ENCODE data around the gene RHNO1.
"Not testable (repeated sequence)": the region's sequence is repeated elsewhere in the genome, so short reads cannot be mapped to it uniquely, and the experiment has no call there.

Gene RHNO1

DNA sequence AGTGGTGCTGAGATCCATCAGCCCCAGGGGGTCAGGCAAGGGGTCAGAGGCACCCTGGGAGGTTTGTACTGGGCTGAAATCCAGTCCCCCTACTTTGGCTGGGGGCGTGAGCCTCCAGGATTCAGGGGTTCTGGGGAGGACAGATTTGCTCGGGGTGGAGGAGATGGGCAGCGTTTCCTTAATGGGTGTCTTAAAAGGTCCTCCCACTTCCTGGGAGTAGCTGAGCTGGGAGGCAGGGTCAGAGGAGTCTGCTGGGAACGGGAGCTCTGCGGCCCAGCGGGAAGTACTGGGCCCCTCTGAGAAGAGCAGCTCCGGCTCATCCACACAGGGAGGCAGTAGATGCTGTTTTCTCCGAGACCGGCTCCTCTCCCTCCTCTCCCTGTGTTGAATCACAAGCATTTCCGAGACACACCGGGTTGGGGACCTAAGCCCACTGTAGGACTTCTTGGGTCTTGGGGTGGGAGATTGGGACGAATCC lies 18.0 kb upstream of the RHNO1 start:
- H3K9ac ChIP-seq (ENCODE audit: low read length in 2 of 2) = no peak overlapping the region
- H3K9me3 ChIP-seq (ENCODE audit: control insufficient read depth in 2 of 2, low read length in 2 of 2) = no peaks in the 10 kb centered on the region
- H3K27me3 ChIP-seq (ENCODE audit: control insufficient read depth in 1 of 2, insufficient read depth in 2 of 2, low read length in 2 of 2) = no peaks in the 10 kb centered on the region
- H3K36me3 ChIP-seq (ENCODE audit: control insufficient read depth in 2 of 2, insufficient read depth in 2 of 2, low read length in 2 of 2) = peaks cover 0 to 2% of the 10 kb centered on the region in 2 donors
- H3K27ac ChIP-seq (ENCODE audit: low read length) = no peak overlapping the region
- H3K4me1 ChIP-seq (ENCODE audit: control insufficient read depth, insufficient read depth, low read length) = no peaks in the 10 kb centered on the region
- no peak overlapping the region for H3K4me3 ChIP-seq (ENCODE audit: low read length in 2 of 2)

GRCh38 chr12:2860170-2860569 lies 16.9 kb upstream of the RHNO1 start:
- peaks cover 0 to 2% of the 10 kb centered on the region in 2 donors for H3K36me3 ChIP-seq (ENCODE audit: control insufficient read depth in 2 of 2, insufficient read depth in 2 of 2, low read length in 2 of 2)
- H3K9me3 ChIP-seq (ENCODE audit: control insufficient read depth in 2 of 2, low read length in 2 of 2) = no peaks in the 10 kb centered on the region
- H3K27me3 ChIP-seq (ENCODE audit: control insufficient read depth in 1 of 2, insufficient read depth in 2 of 2, low read length in 2 of 2) = no peaks in the 10 kb centered on the region
- H3K9ac ChIP-seq (ENCODE audit: low read length in 2 of 2) = no peak overlapping the region
- H3K27ac ChIP-seq (ENCODE audit: low read length) = no peak overlapping the region
- H3K4me1 ChIP-seq (ENCODE audit: control insufficient read depth, insufficient read depth, low read length) = no peaks in the 10 kb centered on the region
- no peak overlapping the region for H3K4me3 ChIP-seq (ENCODE audit: low read length in 2 of 2)

DNA sequence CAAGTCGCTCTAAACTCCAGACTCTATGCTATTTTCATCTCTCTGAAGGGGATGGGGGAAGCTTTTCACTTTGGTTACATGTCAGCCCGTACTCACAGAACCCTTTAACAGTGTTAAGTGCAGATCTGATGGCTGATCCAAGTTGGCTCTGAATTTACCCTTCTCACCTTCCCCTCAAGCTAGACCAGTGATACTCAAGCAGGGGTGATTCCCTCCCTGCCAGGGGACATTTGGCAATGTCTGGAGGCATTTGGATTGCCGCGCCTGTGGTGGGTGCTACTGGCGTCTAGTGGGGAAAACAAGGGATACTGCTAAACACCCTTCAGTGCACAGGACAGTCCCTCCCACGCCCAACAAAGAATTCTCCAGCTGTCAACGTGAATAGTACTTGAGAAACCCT lies 14.1 kb upstream of the RHNO1 start:
- H3K9me3 ChIP-seq (ENCODE audit: control insufficient read depth in 2 of 2, low read length in 2 of 2) = no peaks in the 10 kb centered on the region
- no peak overlapping the region for H3K4me3 ChIP-seq (ENCODE audit: low read length in 2 of 2)
- H3K27ac ChIP-seq (ENCODE audit: low read length) = no peak overlapping the region
- H3K9ac ChIP-seq (ENCODE audit: low read length in 2 of 2) = no peak overlapping the region
- no peaks in the 10 kb centered on the region for H3K4me1 ChIP-seq (ENCODE audit: control insufficient read depth, insufficient read depth, low read length)
- H3K27me3 ChIP-seq (ENCODE audit: control insufficient read depth in 1 of 2, insufficient read depth in 2 of 2, low read length in 2 of 2) = no peaks in the 10 kb centered on the region
- H3K36me3 ChIP-seq (ENCODE audit: control insufficient read depth in 2 of 2, insufficient read depth in 2 of 2, low read length in 2 of 2) = peaks cover 0 to 2% of the 10 kb centered on the region in 2 donors

DNA sequence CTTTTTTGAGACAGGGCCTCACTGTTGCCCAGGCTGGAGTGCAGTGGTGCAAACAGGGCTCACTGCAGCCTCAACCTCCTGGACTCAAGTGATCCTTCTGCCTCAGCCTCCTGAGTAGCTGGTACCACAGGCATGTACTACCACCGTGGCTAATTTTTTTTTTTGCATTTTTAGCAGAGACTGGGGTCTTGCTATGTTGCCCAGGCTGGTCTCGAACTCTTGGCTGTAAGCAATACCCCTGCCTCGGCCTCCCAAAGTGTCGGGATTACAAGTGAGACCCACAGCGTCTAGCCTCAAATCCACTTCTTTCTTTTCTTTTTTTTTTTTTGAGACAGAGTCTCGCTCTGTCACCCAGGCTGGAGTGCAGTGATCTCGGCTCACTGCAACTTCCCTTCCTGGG lies 13.6 kb upstream of the RHNO1 start:
- H3K27me3 ChIP-seq (ENCODE audit: control insufficient read depth in 1 of 2, insufficient read depth in 2 of 2, low read length in 2 of 2); H3K36me3 ChIP-seq (ENCODE audit: control insufficient read depth in 2 of 2, insufficient read depth in 2 of 2, low read length in 2 of 2); H3K27ac ChIP-seq (ENCODE audit: low read length); H3K4me3 ChIP-seq (ENCODE audit: low read length in 2 of 2); H3K9ac ChIP-seq (ENCODE audit: low read length in 2 of 2); H3K4me1 ChIP-seq (ENCODE audit: control insufficient read depth, insufficient read depth, low read length); H3K9me3 ChIP-seq (ENCODE audit: control insufficient read depth in 2 of 2, low read length in 2 of 2): not testable (repeated sequence)

DNA sequence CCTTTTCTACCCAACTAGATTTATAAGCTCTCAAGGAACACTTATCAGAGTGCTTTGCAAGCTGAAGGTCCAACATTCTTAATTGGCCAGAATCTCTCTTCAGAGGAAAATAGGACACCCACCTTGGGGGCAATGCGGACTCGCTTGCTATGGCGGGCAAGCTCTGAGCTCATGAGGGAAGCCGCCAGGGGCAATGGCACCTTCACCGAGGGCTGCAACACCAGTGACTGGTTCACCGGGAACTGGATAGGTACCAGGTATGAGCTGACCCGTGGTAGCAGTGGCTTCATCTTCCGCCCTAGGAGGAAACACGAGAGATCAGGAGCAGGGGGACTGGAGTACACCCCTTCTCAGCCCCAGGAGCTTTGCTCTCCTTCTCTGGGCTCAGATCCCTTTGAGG lies 12.8 kb upstream of the RHNO1 start:
- H3K36me3 ChIP-seq (ENCODE audit: control insufficient read depth in 2 of 2, insufficient read depth in 2 of 2, low read length in 2 of 2) = peaks cover 0 to 2% of the 10 kb centered on the region in 2 donors
- H3K4me3 ChIP-seq (ENCODE audit: low read length in 2 of 2) = no peak overlapping the region
- no peak overlapping the region for H3K9ac ChIP-seq (ENCODE audit: low read length in 2 of 2)
- H3K4me1 ChIP-seq (ENCODE audit: control insufficient read depth, insufficient read depth, low read length) = no peaks in the 10 kb centered on the region
- H3K9me3 ChIP-seq (ENCODE audit: control insufficient read depth in 2 of 2, low read length in 2 of 2) = no peaks in the 10 kb centered on the region
- H3K27me3 ChIP-seq (ENCODE audit: control insufficient read depth in 1 of 2, insufficient read depth in 2 of 2, low read length in 2 of 2) = no peaks in the 10 kb centered on the region
- H3K27ac ChIP-seq (ENCODE audit: low read length) = no peak overlapping the region

GRCh38 chr12:2868986-2869632 lies 7.9 kb upstream of the RHNO1 start:
- H3K27ac ChIP-seq (ENCODE audit: low read length); H3K36me3 ChIP-seq (ENCODE audit: control insufficient read depth in 2 of 2, insufficient read depth in 2 of 2, low read length in 2 of 2): not testable (repeated sequence)

GRCh38 chr12:2876431-2877046 lies 484 bp upstream of the RHNO1 start:
- Histone ChIP-seq H3K4me1 (ENCODE audit: control insufficient read depth, insufficient read depth, low read length) (peaks cover 19% of the 10 kb centered on the region), H3K9me3 (ENCODE audit: control insufficient read depth in 2 of 2, low read length in 2 of 2) (no peaks in the 10 kb centered on the region), H3K36me3 (ENCODE audit: control insufficient read depth in 2 of 2, insufficient read depth in 2 of 2, low read length in 2 of 2) (no peaks in the 10 kb centered on the region), H3K4me3 (ENCODE audit: low read length in 2 of 2) (peak overlapping the region; percentile 92 to 94), H3K27me3 (ENCODE audit: control insufficient read depth in 1 of 2, insufficient read depth in 2 of 2, low read length in 2 of 2) (no peaks in the 10 kb centered on the region), H3K9ac (ENCODE audit: low read length in 2 of 2) (peak overlapping the region in 1 of 2 donors; percentile 38), H3K27ac (ENCODE audit: low read length) (no peak overlapping the region)

More at GRCh38 chr12:2868986-2869632, 7.9 kb upstream of the RHNO1 start:
- H3K4me3 ChIP-seq (ENCODE audit: low read length in 2 of 2); H3K9ac ChIP-seq (ENCODE audit: low read length in 2 of 2); H3K9me3 ChIP-seq (ENCODE audit: control insufficient read depth in 2 of 2, low read length in 2 of 2); H3K27me3 ChIP-seq (ENCODE audit: control insufficient read depth in 1 of 2, insufficient read depth in 2 of 2, low read length in 2 of 2); H3K4me1 ChIP-seq (ENCODE audit: control insufficient read depth, insufficient read depth, low read length): not testable (repeated sequence)

DNA sequence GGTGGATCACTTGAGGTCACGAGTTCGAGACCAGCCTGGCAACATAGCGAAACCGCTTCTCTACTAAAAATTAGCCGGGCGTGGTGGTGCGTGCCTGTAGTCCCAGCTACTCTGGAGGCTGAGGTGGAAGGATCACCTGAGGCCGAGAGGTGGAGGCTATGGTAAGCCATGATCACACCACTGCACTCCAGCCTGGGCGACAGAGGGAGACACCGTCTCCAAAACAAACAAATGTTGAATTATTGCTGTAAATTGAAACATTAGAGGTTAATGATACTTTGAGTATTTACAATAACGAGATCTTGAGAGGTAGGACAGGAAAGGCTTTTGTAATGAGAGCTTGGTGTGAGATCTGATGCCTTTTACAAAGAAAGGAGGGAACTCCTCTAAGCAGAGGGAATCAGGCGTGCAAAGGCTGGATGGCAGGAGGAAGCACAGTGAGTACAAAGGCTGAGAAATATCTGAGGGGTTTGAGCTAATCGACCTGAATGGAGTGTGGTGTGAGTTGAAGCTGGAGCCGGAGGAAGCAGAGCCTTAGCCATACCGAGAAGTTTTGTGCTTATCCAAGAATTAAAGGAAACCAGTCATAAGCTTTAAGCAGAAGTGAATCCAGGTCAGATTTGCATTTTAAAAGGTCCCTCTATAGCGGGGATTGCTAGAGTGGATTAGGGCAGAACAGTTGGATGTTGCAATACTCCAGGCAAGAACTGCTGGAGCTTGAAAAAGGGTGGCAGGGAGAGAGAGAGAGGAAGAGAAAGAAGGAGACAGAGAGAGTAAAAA lies 1.1 kb downstream of the RHNO1 start:
- H3K9ac ChIP-seq (ENCODE audit: low read length in 2 of 2) = peak overlapping the region; percentile 93 to 96
- H3K36me3 ChIP-seq (ENCODE audit: control insufficient read depth in 2 of 2, insufficient read depth in 2 of 2, low read length in 2 of 2) = no peaks in the 10 kb centered on the region
- H3K9me3 ChIP-seq (ENCODE audit: control insufficient read depth in 2 of 2, low read length in 2 of 2) = no peaks in the 10 kb centered on the region
- peak overlapping the region; percentile 86 for H3K27ac ChIP-seq (ENCODE audit: low read length)
- H3K4me3 ChIP-seq (ENCODE audit: low read length in 2 of 2) = peak overlapping the region; percentile 92 to 94
- H3K4me1 ChIP-seq (ENCODE audit: control insufficient read depth, insufficient read depth, low read length) = peaks cover 19% of the 10 kb centered on the region
- H3K27me3 ChIP-seq (ENCODE audit: control insufficient read depth in 1 of 2, insufficient read depth in 2 of 2, low read length in 2 of 2) = no peaks in the 10 kb centered on the region

DNA sequence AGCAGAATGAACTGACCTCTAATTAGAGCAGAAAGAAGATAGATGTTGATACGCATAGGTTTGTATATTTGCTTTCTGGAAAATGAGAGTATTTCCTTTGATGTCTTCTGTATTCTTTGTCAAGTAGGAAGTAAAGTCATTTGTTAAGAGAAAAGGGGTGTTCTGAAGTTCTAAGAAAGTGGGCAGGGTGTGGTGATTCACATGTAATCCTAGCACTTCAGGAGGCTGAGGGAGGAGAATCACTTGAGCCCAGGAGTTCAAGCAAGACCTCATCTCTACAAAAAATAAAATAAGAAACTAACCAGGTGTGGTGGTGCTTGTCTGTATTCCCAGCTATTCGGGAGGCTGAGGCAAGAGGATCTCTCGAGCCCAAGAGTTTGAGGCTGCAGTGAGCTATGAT lies 2.8 kb downstream of the RHNO1 start:
- no peak overlapping the region for H3K4me3 ChIP-seq (ENCODE audit: low read length in 2 of 2)
- no peak overlapping the region for H3K9ac ChIP-seq (ENCODE audit: low read length in 2 of 2)
- no peaks in the 10 kb centered on the region for H3K27me3 ChIP-seq (ENCODE audit: control insufficient read depth in 1 of 2, insufficient read depth in 2 of 2, low read length in 2 of 2)
- H3K9me3 ChIP-seq (ENCODE audit: control insufficient read depth in 2 of 2, low read length in 2 of 2) = no peaks in the 10 kb centered on the region
- peaks cover 19% of the 10 kb centered on the region for H3K4me1 ChIP-seq (ENCODE audit: control insufficient read depth, insufficient read depth, low read length)
- H3K27ac ChIP-seq (ENCODE audit: low read length) = no peak overlapping the region
- H3K36me3 ChIP-seq (ENCODE audit: control insufficient read depth in 2 of 2, insufficient read depth in 2 of 2, low read length in 2 of 2) = no peaks in the 10 kb centered on the region

- peaks cover 4 to 6% of the 10 kb centered on the region in 2 donors for H3K36me3 ChIP-seq (ENCODE audit: control insufficient read depth in 2 of 2, insufficient read depth in 2 of 2, low read length in 2 of 2)
- H3K9ac ChIP-seq (ENCODE audit: low read length in 2 of 2) = peak overlapping the region in 1 of 2 donors; percentile 33
- H3K4me1 ChIP-seq (ENCODE audit: control insufficient read depth, insufficient read depth, low read length) = no peaks in the 10 kb centered on the region
- H3K27ac ChIP-seq (ENCODE audit: low read length) = no peak overlapping the region
- H3K27me3 ChIP-seq (ENCODE audit: control insufficient read depth in 1 of 2, insufficient read depth in 2 of 2, low read length in 2 of 2) = no peaks in the 10 kb centered on the region
- no peaks in the 10 kb centered on the region for H3K9me3 ChIP-seq (ENCODE audit: control insufficient read depth in 2 of 2, low read length in 2 of 2)
- no peak overlapping the region for H3K4me3 ChIP-seq (ENCODE audit: low read length in 2 of 2)
These were observed 7.8 kb downstream of the RHNO1 start for GRCh38 chr12:2884810-2885209.
